GM19035 (cell line): ENCODE results near the gene IFT27.

Source experiments
- ATAC-seq: cut with Tn5 transposase; IDR thresholded peaks from one replicate; pipeline ENCODE4 v1.9.1; 2021; ENCODE audit not compliant: unreplicated experiment

IFT27 gene

DNA sequence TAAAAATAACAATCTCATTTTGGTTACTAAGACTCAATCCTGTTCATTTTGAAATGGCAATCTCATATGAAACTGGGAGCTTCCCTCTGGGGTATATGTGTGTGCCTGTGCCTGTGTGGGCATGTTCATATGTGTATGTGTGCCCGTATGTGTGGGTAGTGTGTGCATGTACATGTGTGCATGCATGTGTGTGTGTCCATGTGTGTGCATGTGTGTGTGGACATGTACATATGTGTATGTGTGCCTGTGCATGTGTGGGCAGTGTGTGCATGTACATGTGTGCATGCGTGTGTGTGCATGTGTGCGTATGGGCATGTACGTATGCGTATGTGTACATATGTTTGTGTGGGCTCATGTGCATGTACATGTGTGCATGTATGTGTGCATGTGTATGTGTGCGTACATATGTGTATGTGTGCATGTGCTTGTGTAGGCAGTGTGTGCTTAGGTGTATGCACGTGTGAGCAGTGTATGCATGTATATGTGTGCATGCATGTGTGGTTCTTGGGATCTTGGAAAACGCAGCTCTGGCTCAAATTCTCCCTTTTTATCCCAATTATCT is 47.9 kb downstream of the IFT27 start:
- ATAC-seq = no peak

DNA sequence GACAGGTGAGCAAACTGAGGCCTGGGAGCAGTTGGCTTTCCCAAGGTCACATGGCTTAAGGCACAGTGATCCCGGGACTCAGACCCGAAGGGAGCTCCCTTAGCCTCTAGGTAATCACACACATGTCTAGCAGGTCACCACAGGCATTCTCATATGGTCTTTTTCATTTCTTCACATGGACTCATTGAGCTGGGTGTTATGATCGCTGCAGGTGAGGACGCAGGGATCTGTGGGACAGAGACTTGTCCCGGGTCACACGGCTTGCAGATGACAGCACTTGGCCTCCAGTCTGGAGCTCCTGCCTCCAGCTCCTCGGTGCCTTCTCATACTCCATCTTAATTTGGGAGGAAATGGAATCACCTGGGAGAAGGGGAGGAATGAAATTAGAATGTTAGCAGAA is 48.8 kb downstream of the IFT27 start:
- ATAC-seq = no peak

DNA sequence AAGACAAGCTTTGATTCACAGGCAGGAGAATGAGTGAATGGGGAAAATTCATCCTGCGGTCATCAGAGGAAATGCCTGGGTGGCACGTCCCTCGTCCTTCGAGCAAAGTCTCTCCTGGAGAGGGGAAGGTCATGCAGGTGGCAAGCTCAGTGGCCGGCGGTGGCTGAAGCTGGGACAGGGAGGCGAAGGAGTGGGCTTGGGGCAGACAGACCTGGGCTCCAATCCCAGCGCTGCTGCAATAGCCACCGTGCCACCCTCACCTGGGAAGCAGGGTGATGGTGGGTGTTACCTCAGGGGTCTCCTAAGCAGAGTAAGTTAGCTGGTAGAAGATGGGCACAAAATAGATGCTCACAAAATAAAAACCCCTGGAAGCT is 49.9 kb downstream of the IFT27 start:
- no peak for ATAC-seq

DNA sequence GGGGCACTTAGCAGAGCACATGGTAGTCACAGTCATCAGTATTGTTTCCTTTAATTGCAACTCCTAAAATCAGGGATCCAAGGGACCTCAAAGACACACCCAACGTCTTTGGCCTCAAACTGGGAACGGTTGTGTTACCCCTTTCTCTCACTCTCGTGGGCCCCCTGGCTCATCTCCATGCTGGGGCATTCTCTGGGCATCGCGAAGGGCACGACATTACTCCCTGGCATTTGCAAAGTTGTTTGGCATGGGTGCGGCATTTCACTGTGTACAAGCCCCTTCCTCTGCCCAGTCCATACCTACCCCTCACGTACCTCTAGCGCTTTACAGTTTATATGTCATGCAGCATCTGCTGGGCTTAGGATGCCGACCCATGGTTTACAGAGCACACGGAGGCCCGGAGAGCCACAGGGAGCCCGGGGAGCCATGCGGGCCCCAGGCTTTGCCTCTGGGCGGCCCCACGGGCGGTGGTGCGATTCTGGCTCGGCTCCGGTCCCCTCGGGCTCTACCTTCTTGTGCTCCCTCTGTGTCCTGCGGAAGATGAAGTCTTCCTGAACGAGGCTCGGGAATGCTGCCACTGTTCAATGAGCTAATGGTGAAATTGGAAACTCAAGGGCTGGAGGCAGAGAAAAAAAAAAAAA is 50.4 kb downstream of the IFT27 start:
- ATAC-seq = no peak

DNA sequence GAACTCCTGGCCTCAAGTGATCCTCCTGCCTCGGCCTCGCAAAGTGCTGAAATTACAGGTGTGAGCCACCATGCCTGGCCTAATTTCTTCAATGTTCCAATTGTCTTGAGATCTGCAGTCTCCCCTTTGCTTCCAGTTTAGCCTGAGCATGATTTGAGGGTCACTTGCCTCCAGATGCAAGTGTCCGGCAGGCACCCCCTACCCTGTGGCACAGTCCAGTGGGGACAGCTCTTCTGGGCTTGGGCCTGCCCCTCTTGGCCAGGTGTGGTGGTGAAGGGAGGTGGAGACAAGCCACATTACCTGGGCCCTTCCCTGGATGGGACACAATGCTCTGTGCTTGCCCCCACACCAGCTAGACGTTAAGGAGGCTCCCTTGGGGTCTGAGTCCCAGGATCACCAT is 51.1 kb downstream of the IFT27 start:
- ATAC-seq = no peak

DNA sequence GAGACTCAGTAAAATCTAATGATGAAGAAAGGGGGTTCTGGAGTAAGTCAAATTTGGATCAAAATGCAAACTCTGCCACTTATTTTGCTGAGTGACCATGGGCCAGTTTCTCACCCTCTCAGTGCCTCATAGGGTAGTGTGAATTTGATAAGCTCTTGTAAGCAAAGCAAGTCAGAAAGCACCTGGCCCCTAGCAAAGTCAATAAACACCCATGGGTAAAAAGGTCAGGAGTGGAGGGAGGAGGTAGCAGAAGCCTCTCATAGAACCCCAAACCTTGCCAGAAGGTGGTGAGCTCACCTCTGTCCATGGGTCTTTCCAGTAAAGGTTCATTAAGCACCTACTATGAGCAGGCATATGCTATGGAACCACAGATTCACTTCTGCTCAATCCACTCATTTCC is 53.9 kb downstream of the IFT27 start:
- ATAC-seq = no peak

DNA sequence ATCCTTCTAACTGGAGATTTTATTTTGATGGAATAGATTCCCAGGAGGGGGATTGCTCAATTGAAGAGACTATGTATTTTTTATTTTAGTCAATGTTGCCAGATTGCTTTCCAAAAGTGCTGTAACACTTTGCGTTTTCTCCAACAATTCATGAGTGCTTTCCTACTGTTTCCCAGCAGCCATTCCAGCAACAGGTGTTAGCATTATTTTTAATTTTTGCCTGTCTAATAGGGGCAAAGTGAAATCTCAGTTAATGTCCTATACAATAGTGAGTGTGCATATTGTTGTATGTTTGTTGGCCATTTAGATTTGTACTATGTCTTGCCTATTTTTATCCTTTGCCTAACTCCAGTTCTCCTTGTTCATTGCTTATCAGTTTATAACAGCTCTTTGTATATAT is 60.3 kb downstream of the IFT27 start:
- no peak for ATAC-seq

DNA sequence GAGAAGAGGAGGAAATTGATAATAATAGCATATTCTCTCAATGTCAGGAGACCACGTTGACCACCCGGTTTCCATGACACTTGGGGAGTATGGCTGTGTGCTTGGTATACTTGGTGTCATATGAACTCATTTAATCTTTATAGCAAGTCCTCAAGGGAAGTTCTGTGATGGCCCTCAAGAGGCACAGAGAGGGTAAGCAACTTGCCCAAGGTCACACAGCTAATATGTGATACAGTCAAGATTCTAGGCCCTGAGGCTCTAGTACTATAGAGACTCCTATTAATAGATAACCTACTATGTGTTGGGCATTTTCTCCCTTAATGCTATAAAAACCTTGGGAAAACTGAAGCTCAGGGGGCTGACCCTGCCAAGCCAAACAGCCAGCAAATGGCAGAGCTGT is 61.8 kb downstream of the IFT27 start:
- no peak for ATAC-seq

DNA sequence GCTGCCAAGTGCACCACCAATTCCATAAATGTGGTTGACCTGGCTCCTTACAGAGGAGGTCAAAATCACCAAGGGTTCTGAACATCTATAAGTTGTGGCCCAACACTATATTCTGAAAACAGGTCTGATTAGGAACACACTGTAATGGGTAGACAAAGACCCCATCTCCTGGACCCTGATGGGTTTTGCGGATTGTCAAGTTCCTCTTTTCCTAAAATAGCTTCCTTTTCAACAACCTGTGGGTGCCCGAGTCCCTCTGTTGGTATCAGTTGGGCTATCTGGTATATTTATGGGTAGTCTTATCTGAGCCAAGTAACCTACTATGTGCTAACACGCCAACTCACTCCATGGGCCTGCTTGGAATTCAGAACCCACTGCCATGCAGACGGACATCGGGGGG is 62.5 kb downstream of the IFT27 start:
- no peak for ATAC-seq
